ENCODE measurements around the gene PRIM2.

DNA sequence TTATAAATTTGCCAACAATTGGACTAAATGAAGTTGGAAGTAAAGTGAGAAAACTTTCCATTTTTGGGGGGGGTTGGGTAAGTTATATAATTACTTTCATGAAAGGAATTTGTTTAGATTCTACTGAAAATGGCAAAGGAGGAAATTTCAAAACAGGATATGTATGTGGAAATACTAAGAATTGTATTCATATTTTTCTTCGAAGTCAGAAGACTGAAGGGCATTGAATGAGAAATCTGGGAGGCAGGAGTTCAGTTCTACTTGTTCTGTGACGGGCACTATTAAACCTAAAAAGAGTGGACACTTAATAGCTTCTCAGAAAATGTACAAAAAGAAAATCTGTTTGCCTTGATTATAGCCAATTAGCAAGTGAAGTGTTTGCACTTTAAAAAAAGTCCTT, 114.7 kb downstream of the PRIM2 start:
- TF ChIP-seq, protein P1, sequence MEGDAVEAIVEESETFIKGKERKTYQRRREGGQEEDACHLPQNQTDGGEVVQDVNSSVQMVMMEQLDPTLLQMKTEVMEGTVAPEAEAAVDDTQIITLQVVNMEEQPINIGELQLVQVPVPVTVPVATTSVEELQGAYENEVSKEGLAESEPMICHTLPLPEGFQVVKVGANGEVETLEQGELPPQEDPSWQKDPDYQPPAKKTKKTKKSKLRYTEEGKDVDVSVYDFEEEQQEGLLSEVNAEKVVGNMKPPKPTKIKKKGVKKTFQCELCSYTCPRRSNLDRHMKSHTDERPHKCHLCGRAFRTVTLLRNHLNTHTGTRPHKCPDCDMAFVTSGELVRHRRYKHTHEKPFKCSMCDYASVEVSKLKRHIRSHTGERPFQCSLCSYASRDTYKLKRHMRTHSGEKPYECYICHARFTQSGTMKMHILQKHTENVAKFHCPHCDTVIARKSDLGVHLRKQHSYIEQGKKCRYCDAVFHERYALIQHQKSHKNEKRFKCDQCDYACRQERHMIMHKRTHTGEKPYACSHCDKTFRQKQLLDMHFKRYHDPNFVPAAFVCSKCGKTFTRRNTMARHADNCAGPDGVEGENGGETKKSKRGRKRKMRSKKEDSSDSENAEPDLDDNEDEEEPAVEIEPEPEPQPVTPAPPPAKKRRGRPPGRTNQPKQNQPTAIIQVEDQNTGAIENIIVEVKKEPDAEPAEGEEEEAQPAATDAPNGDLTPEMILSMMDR (IDR thresholded peaks at IDR 0.05): no peak
- TF ChIP-seq ZFX (IDR thresholded peaks at IDR 0.05; ENCODE audit: borderline replicate concordance): no peak

All from 22Rv1 (cell line).